COR-L47 (cell line): Measurements from ENCODE around the gene KAZN.

Source experiments
- DNase-seq: peaks from one replicate; lab custom pipeline; 2025; lab: John Stamatoyannopoulos, UW

The KAZN gene

DNA sequence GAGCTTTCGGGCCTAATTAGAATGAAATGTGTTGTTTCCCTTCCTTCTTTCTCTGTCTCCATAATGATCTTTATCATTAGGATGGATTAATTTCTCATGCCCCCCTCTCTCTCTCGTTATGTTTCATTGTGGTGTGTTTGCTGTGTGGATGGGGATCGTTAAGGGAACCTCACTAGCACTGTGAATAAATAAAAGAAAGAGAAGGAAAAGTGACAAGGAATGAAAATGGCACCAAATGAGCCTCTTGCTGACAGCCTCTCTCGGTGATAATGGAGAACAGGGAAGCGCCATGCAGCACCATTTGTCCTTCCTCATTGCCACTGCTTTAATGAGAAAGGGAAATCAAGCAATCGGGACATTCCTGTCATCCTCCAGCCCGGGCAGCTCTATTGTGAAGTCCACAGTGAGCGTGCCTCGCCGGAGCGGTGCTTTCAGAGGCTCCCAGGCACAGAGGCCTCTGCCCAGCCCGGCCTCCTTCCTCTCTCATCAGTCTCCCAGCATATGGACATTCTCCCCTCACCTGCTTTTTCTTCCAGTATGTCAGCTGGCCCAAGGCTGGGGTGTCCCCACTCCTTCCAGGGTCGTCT, 289.4 kb downstream of the KAZN start:
- DNase-seq = no peak

DNA sequence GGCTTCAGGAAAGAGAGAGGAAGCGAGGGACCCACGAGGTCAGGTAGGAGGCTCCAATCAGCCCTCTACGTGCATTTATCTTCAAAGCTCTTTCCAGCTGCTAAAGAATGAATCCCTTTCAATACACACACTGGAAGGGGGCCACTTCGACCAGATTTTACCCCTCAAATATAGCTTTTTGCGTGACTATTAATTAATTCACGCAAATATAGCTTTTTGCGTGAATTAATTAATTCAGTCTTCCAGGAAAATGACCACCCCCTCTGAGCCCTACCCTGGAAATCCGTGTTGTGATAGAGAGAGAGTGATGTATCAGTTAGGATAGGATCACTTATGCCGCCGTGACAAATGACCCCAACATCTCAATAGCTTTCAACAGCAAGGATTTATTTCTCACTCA, 289.9 kb downstream of the KAZN start:
- no peak for DNase-seq

DNA sequence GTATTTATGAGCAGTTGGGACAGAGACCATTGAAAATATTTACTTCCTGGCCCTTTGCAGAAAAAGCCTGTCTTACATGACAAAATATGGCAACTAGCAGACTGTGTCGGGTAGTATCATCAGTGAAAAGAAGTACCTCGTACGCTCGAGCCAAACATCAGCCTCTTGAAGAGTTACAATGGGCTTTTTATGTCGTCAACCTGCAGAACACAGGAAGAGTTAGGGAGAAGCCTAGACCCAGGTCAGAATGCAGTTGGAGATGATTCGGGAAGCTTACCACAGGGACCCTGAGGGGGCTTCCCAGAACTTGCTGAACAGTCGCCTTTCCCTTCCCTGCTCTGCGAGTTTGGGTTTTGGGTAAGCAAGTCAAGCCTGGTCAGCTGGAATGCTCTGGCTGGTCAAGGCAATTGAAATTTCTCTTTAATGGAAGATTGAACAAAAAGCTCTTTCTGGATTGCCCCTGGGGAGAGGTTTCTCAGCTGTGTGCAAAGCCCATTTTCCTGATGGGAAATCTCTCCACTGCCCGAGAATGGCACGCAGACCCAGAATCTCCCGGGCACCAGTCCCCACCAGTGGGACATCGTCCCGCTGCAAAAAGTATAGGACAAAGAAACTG, 291.4 kb downstream of the KAZN start:
- DNase-seq = no peak

DNA sequence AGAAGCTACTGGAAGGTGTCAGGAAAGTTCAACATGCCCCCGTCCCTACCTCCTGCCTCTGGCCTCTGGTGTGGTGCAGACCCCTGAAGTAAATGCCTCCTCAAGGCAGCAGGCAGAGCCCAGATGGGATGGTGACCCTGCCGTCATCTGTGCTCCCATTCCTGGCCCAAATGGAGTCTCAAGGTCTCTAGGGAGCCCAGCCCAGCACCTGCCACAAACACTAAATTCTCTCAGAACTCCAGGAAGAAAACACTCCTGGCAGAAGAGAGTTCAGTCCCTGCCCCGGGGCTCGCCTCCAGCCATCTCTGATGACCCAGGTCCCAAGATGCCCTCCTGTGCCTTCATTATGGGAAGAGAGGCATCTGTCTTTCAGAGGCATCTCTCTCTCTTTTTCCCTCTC, 293.5 kb downstream of the KAZN start:
- DNase-seq = no peak

DNA sequence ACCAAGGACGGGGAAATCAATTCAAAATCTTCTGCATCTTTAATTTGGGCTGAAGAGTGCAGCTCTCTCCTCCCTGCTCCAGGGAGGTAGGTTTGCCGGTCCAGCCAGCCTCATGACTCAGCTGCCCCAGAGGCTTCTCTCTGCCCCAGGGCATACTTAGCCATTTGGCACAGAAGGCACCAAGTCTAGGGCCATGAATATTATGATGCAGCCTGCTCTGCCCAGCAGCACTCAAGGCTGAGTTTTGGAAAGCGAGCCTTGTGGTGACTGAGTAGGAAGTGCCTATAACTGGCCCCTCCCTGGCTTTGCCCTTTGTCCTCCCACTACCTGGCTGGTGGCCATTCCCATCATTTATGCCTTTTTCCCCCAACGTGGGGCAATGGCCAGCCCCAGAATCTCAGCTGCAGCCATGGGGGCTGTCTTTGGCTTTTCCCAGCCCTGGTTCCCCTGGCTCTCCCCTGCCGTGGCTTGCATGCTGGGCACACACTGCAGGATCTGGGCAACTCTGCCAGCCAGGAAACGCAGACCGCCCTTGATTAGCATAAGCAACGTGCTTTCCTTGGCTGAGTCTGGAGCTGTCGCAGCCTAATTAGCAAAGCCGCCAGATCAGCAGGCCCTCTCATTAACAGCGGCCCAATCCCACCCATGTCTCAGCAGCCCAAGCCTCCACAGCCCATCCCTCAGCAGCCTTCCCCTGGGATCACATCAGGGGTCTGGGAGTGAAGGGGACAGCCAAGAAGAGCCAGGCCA, 296.5 kb downstream of the KAZN start:
- peak; percentile 82 for DNase-seq

DNA sequence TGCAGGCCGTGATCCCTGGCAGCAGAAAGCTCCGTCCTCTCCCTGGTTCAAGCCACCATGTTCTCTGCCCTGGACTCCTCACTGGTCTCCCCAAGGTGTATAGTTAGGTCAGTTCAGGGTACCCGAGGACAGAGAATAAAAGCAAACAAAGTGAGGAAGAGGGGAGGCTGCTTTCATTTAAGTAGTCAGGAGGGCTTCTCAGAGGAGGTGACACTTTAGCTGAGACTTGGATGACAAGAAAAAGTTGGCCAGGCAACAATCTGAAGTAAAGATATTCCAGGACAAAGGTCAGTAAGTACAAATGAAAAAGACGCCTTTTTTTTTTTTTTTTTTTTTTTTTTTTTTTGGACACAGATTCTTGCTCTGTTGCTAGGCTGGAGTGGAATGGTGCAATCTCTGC, 297.2 kb downstream of the KAZN start:
- no peak for DNase-seq

DNA sequence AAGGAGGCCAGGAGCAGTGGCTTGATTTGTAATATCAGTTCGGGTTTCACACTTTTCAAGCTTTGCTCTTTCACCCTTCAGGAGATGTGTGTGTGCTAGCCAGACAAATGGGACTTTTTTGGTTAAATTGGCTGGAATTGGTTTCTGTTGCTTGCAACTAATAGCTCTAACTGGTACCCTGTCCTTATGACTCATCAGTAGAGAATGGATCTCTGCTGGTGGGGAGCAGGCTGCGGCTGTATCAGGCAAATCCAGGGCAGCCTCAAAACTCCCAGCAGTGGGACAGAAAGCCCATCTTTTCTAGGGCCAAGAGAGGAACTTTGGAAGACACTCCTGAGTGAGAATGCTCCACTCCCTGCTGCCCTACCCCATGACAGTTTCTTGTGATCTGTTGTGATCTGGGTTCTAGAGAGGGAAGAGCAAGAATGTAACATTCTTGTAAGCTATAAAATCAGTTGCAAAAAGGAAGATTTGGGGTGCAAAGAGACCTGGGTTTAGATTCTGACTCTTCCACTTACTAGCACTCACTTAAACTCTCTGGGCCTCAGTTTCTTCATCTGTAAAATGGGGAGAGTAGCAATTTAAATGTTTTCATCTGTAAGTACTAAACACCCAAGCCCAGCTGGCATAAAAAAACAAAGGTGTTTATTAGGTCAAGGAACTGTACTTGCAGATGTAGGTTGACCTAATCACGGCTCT, 298.0 kb downstream of the KAZN start:
- DNase-seq = no peak

DNA sequence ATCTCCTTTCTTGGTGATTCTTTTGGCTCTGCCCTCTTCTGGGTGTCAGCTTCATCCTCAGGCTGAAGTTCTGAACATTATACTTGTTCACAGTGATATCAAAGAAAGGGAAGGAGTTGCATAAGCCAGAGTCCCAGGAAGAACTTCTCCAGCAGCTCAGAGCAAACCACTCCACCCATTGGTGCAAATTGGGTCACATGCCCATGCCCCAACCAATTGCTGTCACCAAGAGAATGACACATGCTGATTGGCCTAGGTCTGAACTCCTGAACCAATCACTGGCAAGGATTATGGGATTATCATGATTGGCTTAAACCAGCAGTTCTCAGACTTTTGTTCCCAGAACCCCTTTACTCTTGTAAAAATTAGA, 298.6 kb downstream of the KAZN start:
- DNase-seq = no peak

DNA sequence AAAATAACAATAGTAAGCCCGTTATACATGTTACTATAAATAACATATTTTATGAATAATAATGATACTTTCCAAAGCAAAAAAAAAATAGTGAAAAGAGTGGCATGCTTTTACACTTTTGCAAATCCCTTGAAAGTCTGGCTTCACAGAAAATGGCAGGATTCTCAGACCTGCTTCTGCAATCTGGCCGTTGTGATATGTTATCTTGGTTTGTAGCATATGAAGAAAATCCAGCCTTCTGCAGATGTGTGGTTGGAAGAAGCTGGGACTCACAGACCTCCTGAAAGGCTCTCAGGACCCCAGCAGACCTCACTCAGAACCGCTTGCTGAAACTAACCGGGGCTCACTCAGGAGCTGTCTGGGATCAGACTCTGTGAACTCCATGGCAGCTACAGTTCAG, 299.1 kb downstream of the KAZN start:
- no peak for DNase-seq

DNA sequence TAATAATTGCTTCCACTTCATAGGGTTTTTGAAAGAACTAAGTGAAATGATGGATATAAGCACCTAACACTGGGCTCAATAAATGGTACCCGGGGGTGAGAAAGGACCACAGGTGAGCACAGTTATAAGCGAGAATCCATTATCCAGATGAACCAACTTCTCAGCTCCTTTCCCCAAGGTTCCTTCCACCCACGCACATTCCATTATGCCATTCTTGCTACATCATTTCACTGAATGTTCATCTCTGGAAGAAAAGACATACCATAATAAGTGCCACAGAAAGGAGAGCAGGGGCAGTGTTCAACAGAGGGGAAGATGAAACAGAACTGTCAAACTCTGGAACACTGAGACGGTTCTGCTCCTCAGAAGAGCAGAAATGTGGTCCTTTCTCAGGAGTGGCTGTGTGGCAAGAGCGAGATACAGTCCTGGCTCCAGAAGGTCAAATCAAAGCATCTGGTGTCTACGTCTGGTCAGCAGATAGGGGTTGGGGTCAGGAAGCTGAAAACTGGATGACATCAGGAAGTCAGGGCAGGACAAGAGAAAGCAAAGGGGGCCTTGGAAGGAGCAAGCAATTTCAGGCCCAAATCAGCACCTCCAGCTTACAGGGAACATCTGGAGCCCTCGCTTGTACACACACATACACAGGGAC, 299.6 kb downstream of the KAZN start:
- DNase-seq = no peak

DNA sequence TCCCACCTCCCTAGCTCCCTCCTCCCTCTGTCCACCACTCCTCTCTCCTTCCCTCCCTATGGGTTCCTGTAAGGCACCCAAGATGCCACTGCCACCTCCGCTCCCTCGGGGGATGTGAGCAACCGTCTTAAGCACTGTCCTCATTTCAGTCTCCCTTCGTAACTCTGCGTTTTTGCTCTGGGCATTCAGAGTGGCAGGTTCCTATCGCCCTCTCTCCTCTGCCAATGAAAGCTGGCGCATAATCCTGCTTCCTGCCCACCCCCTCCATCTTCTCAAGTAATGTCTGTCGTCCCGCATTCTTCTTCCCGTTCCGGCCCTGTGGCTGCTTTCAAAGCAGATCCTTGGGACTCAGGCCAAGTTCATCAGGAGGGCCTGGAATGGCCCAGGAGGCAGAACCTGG, 301.2 kb downstream of the KAZN start:
- DNase-seq = no peak

DNA sequence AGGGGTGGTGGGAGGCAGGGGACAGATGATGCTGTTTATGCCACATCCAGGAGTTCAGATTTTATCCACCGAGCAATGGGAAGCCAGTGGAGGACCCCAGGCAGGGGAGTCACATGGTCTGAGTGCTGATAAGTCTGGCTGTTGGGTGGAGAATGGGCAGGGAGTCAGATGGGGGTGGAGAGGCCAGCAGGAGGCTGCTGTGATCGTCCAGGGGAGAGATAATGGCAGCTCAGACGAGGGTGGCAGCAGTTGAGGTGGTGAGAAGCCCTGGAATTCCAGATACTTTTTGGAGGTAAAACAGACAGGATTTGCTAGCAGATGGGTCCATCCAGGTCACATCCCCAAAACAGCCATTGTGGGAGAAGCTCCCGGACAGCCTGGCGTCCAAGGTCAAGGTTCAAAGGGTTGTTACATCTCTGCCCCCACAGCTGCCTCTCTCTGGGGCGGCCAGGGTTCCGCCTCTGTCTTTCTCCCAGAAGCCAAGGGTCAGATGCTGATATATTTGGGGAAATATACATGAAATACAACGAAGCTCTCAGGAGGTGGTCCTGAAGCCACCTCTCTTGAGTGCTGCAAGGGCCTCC, 303.0 kb downstream of the KAZN start:
- no peak for DNase-seq

DNA sequence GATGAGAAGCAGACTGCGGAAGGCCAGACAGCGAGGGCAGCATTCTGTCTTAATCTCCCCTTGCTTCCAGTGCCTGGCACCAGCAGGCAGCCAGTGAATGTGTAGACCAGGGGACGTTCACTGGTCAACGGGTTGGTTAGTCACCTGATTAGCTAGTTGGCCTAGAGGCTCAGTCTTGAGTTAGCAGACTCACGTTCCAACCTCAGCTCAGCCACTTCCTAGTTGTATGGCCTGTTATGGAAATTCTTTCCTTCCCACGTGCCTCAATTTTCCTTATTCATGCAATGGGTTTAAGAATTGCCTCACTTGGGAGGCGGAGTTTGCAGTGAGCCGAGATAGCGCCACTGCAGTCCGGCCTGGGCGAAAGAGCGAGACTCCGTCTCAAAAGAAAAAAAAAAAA, 305.4 kb downstream of the KAZN start:
- no peak for DNase-seq

DNA sequence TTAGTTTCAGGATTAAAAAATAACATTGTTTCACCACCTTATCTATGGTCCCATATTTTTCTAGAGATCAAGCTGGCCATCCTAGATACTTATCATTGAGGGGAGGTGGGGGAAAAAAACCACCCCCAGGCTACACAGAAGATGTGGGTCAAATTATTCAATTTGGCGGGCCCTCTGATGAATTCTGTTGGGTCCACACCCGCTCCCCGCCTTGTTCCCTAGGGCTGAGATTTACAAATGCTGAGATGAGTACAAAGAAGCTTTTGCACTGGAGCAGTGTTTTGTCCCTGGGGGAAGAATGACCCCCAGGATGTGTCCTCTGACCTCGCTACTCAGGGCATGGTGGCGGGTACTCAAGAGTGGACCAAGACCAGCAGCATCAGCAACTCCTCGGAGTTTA, 308.2 kb downstream of the KAZN start:
- no peak for DNase-seq

DNA sequence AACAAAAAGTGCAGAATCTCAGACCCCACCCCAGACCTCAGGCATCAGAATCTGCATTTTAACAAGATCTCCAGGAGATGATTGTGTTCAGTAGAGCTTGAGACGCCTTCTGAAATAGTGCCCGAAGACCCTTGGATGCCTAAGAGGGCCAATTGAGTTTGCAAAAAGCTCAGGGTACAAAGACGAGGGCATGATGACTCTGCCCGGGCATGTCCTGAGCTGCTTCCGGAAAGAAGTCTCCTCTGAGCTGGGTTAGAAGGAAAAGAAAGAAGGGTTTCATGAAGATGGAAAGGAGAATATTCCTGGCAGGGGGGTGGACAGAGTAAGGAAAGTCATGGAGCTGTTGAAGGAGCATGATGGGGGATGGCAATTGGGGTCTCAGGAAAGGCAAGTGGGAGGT, 308.9 kb downstream of the KAZN start:
- DNase-seq = no peak

DNA sequence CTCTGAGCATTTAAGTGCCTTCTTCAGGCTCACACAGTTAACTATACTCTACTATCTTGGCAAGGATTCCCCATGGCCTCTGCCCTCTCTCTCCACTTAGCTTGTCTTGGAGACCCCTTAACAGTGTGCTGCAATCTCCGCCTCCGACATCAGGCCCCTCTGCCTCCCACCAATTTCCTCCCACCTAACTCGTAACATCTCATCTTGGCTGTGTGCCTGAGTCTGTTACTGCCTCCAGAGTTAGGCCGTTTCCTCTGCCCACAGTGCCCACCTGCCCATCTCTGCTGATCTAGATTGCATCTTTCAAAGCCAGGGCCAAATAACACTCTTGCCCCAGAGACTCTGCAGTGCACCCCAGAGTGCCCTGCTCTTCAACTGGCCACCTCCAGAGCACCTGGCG, 310.8 kb downstream of the KAZN start:
- no peak for DNase-seq

DNA sequence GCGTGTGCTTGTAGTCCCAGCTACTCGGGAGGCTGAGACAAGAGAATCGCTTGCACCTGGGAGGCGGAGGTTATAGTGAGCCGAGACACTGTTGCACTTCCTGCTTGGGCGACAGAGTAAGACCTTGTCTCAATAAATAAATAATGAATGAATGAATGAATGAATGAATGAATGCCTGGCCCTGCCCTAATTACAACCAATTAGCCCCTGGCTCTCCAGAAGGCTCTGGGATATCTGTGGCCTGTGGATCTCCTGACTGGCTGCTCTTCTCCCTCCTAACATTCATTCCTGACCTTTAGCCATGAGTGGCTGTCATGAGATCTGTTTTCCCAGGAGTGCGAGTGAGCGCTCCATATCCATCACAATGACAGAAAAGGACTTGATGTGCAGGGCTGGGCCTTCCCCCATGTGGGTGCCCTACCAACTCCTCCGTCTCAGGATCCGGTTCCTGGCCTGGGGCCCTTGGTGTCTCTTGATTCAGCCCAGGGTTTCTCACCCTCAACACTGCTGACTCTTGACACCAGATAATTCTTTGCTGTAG, 311.5 kb downstream of the KAZN start:
- no peak for DNase-seq

DNA sequence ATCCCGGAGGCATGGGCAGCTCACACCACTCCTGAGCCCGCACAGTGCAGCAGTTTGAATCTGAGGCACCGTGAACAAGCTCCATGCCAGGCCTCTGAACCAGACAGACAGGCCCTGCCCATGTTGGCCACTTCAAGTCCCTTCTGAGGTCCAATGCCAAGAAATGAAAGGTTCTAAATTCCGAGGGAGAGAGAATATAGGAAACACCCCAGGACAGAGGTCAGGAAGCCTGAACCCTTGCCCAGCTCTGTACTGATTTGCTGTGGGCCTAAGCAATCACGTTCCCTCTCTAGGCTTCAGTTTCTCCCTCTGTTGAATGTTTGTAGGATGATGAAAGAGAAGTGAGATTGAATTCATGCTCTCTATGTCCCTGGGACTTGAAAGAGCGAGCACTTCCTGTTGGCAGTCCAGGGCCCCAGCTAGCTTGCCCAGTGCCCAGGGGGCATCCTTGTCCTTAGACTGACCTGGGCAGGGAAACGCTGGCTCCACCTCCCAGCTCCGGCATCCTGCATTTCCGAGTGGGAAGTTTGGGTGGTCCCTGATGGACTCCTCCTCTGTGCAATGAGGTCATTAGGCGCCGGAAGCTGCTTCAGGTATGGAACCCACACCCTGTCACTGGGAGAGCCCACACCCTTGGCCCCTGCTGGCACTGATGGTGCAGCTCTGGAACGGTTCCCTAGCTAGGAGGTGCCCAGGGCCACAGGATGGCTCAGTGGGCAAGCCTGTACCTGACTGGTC, 312.7 kb downstream of the KAZN start:
- no peak for DNase-seq

DNA sequence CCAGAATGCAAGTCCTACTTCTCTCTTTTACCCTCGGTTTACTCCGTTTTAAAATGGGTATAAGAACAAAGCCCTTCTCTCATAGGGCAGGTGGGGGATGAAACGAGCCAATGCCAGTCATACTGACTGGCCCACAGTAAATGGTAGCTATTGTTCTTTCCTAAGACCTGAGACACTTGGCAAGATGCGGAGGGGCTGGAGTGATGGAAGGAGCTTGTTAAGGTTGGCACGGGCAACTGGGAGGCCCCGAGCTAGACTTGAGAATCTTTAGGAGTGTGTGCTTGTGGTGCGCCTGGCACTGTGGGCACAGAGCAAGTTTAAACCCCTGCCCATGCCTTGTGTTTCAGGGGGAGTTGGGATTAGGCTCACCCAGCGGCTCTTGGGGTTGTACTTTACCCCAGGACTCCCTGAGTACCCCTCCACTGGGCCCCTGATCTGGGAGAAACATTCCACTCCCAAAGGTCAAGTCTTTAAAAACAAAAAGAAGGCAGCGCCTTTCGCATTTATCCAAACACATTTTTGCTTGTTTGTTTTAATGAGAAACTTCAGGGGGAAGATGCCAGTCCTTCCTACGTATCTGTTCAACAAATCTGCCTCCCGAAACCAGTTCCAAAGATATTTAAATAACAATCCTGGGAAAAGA, 314.5 kb downstream of the KAZN start:
- no peak for DNase-seq

DNA sequence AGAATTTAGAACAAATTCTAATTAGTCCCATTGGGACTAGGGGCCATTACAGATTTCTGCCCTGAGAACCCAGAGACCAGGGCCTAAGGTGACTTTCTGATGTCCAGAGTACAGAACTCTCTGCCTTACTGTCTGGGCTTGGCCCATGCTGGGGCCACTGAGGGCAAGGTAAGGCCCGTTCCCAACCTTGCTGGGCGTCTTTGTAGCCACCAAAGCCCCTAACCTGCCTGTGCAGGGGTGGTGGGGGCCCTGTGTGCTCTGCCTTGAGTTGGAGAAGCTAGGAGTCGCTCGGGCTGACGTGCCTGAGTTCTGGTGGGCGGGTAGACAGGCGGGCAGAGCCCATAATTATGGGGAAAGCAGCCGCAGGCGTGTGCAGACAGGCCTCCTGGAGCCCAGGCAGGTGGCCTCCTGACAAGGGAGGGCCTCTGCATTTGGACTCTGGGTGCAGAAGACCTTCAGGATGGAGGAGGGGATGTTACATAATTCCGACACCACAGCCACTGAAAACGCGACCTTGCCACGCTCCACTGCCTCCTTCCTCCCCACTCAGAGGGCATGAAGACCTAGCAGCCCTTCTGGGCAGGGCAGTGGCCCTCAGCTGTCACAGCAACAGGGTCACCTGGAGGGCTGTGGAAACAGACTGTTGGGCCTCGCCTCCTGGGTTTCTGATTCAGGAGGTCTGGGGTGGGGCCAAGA, 315.1 kb downstream of the KAZN start:
- DNase-seq = peak; percentile 87
